Measurements from ENCODE around the gene CACFD1.

CACFD1 gene

DNA sequence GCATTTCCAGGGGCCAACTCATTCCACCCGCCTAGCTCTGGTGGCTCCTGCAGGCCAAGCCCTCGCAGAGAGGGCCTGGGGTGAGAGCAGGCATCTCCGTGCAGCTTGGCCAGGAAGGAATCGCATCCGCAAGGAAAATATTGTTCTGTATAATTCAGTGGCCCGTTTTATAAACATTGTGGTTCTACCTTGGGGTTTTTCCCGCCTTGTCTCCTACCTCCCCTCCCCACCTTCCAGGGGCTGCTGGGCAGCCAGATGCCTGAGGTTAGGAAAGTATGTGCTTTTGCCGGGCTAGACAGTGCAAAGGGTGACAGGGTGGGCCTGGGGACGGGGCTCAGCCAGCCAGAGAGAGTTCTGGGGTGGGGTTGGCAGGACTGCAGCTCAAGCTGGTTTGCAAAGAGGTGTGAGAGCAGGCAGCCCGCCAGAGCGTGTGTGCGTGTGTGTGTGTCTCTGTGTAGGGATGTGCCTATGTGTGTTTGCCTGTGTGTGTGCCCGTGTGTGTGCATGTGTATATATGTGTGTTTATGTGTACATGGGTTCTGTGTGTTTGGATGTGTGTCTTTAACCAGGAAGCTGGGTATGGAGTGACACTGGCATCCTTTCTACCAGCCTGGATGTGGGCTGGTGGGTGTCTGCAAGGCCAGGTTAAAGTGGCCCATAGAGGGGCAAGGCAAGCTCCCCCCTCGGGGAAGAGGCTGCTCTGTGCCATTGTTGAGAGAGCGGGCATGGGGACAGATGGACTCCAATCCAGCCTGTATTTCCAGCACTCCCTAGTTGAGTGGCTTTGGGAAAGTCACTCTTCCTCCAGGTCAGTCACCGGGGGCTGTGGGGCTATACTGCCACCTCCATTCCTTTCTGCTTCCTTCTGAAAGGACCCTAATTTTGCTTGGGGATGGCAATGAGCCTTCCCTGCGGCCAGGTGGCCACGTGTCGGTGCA lies 29.7 kb downstream of the CACFD1 start:
- peaks cover 5% of the 10 kb centered on the region in 2 donors for H3K4me1 ChIP-seq (ENCODE audit: control insufficient read depth in 1 of 2, insufficient read depth in 2 of 2, low read length in 2 of 2)
- no peak overlapping the region for H3K9ac ChIP-seq (ENCODE audit: low read depth in 1 of 2, low read length in 2 of 2)
- H3K4me3 ChIP-seq (ENCODE audit: low read depth in 1 of 2, low read length in 2 of 2) = no peak overlapping the region
- H3K27me3 ChIP-seq (ENCODE audit: control insufficient read depth in 1 of 2, insufficient read depth in 2 of 2, low read length in 2 of 2) = peaks cover 0 to 2% of the 10 kb centered on the region in 2 donors
- no peaks in the 10 kb centered on the region for H3K36me3 ChIP-seq (ENCODE audit: control insufficient read depth in 1 of 2, insufficient read depth in 2 of 2, low read length in 2 of 2)
- H3K27ac ChIP-seq (ENCODE audit: low read depth, low read length) = no peak overlapping the region
- H3K9me3 ChIP-seq (ENCODE audit: control insufficient read depth in 1 of 2, low read length in 2 of 2) = no peaks in the 10 kb centered on the region

DNA sequence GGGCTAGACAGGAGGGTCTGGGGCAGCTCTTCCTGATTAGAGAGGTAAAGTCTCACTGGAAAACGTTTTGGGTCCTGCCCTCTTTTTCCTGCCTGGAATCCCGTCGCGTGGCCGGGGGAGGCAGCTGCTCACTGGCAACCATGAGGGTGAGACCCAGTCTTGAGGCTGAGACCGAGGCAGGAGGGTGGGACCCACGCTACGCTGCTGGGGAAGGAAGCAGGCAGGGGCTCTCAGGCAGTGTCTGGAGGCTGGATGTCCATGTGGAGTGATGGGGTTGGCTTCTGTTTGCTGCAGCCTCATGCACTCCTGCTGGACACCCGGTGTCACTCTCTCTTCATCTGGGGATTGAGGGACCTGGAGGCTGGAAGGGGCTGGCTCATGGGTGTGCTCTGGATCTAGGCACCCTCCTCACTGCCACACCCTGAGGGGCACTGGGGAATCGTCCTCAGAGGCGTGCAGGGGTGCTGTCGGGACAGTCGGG lies 30.5 kb downstream of the CACFD1 start:
- H3K9me3 ChIP-seq (ENCODE audit: control insufficient read depth in 1 of 2, low read length in 2 of 2) = no peaks in the 10 kb centered on the region
- H3K27ac ChIP-seq (ENCODE audit: low read depth, low read length) = no peak overlapping the region
- H3K4me3 ChIP-seq (ENCODE audit: low read depth in 1 of 2, low read length in 2 of 2) = no peak overlapping the region
- H3K9ac ChIP-seq (ENCODE audit: low read depth in 1 of 2, low read length in 2 of 2) = no peak overlapping the region
- H3K27me3 ChIP-seq (ENCODE audit: control insufficient read depth in 1 of 2, insufficient read depth in 2 of 2, low read length in 2 of 2) = peaks cover 0 to 2% of the 10 kb centered on the region in 2 donors
- peaks cover 5% of the 10 kb centered on the region in 2 donors for H3K4me1 ChIP-seq (ENCODE audit: control insufficient read depth in 1 of 2, insufficient read depth in 2 of 2, low read length in 2 of 2)
- no peaks in the 10 kb centered on the region for H3K36me3 ChIP-seq (ENCODE audit: control insufficient read depth in 1 of 2, insufficient read depth in 2 of 2, low read length in 2 of 2)

DNA sequence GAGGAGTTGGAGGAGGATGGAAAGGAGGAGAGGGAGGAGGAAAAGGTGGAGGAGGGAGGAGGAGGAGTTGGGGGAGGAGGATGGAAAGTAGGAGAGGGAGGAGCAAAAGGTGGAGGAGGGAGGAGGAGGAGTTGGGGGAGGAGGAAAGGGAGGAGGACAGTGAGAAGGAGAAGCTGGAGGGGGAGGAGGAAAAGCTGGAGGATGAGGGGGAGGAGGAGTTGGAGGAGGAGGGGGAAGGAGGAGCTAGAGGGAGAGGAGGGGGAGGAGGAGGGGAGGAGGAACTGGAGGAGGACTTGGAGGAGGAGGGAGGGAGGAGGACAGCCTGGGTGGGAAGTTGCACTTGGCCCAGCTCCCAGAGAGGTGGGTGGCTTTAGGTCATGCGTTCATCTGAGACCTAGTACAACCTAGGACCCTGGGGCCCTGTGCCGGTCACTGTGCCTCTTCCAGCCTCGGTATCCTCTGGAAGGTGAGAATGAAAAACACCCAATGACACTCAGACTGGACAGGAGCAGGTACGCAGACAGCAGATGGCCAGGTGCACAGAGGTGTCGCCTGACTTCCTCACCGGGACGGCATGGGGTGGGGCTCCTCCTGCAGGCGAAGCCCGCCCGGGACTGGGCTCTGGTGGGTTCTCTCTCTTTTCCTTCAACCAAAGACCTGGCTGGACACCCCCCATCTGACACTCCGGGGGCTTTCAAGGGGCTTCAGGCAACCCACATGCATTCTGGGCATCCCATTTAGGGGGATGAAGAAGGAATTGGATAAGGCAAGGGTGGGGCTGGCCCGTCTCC lies 31.3 kb downstream of the CACFD1 start:
- Histone ChIP-seq H3K4me1 (ENCODE audit: control insufficient read depth in 1 of 2, insufficient read depth in 2 of 2, low read length in 2 of 2) (peaks cover 1 to 2% of the 10 kb centered on the region in 2 donors), H3K36me3 (ENCODE audit: control insufficient read depth in 1 of 2, insufficient read depth in 2 of 2, low read length in 2 of 2) (no peaks in the 10 kb centered on the region), H3K27me3 (ENCODE audit: control insufficient read depth in 1 of 2, insufficient read depth in 2 of 2, low read length in 2 of 2) (peaks cover 0 to 2% of the 10 kb centered on the region in 2 donors), H3K9ac (ENCODE audit: low read depth in 1 of 2, low read length in 2 of 2) (no peak overlapping the region), H3K4me3 (ENCODE audit: low read depth in 1 of 2, low read length in 2 of 2) (no peak overlapping the region), H3K9me3 (ENCODE audit: control insufficient read depth in 1 of 2, low read length in 2 of 2) (no peaks in the 10 kb centered on the region), H3K27ac (ENCODE audit: low read depth, low read length) (no peak overlapping the region)

DNA sequence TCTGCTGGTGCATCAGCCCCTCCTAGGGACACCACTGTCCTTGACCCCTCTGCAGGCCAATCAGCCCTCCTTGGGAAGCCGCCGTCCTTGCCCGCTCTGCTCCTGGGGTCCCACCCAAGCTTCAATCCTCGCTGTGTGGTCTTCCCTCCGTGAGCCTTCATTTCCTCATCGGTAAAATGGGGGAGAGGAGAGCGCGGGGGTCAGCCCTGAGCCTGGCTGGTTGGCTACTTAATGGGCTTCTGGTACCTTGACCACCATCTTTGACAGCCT lies 31.8 kb downstream of the CACFD1 start:
- Histone ChIP-seq H3K9ac (ENCODE audit: low read depth in 1 of 2, low read length in 2 of 2) (no peak overlapping the region), H3K36me3 (ENCODE audit: control insufficient read depth in 1 of 2, insufficient read depth in 2 of 2, low read length in 2 of 2) (no peaks in the 10 kb centered on the region), H3K9me3 (ENCODE audit: control insufficient read depth in 1 of 2, low read length in 2 of 2) (no peaks in the 10 kb centered on the region), H3K27me3 (ENCODE audit: control insufficient read depth in 1 of 2, insufficient read depth in 2 of 2, low read length in 2 of 2) (peaks cover 0 to 2% of the 10 kb centered on the region in 2 donors), H3K4me3 (ENCODE audit: low read depth in 1 of 2, low read length in 2 of 2) (no peak overlapping the region), H3K27ac (ENCODE audit: low read depth, low read length) (no peak overlapping the region), H3K4me1 (ENCODE audit: control insufficient read depth in 1 of 2, insufficient read depth in 2 of 2, low read length in 2 of 2) (no peaks in the 10 kb centered on the region)

DNA sequence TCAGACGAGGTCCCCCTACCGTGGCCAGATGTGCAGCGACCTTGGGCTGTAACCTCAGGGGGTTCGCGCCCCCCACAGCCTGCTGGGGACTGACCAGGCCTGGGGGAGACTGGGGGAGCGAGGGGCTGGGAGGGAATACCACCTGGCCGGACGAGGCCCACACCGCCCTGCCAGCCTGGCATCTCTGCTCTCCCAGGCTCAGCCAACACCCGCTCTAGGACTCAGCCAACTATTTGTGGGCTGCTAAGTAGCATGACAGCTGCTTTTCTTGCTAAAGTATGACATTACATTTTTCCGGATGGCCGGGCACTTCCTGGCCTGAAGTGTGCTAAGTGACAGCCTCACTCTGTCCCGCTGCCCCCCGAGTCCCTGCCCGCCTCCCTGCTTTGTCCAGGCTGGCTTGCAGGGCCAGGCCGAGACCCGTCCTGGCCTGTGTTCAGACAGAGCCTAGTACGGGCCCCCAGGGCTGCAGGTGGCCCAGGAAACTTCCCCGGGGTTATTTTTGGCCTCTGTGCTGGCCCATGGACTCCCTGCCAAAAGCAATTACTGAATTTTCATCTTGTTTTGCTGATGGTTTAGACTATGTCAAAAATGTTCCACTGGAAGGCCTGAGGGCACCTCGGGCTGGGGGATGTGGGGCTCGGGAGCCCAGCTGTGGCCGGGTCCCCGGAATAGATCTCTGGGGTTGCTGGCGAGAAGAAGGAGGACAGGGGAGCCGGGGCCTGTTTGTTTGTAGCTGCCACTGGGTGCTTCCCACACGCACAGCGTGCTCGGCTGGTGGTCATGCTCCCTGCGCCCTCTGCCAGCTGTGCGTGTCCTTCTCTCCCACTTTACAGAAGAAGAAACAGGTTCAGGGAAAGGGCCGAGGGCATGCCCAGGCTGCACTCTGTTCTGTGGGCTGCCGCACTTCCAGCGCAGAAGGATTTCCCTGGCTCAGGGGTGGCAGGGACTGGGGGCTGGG lies 32.6 kb downstream of the CACFD1 start:
- H3K9me3 ChIP-seq (ENCODE audit: control insufficient read depth in 1 of 2, low read length in 2 of 2) = no peaks in the 10 kb centered on the region
- H3K4me3 ChIP-seq (ENCODE audit: low read depth in 1 of 2, low read length in 2 of 2) = no peak overlapping the region
- no peak overlapping the region for H3K27ac ChIP-seq (ENCODE audit: low read depth, low read length)
- peaks cover 0 to 4% of the 10 kb centered on the region in 2 donors for H3K27me3 ChIP-seq (ENCODE audit: control insufficient read depth in 1 of 2, insufficient read depth in 2 of 2, low read length in 2 of 2)
- no peaks in the 10 kb centered on the region for H3K4me1 ChIP-seq (ENCODE audit: control insufficient read depth in 1 of 2, insufficient read depth in 2 of 2, low read length in 2 of 2)
- H3K9ac ChIP-seq (ENCODE audit: low read depth in 1 of 2, low read length in 2 of 2) = no peak overlapping the region
- H3K36me3 ChIP-seq (ENCODE audit: control insufficient read depth in 1 of 2, insufficient read depth in 2 of 2, low read length in 2 of 2) = no peaks in the 10 kb centered on the region

DNA sequence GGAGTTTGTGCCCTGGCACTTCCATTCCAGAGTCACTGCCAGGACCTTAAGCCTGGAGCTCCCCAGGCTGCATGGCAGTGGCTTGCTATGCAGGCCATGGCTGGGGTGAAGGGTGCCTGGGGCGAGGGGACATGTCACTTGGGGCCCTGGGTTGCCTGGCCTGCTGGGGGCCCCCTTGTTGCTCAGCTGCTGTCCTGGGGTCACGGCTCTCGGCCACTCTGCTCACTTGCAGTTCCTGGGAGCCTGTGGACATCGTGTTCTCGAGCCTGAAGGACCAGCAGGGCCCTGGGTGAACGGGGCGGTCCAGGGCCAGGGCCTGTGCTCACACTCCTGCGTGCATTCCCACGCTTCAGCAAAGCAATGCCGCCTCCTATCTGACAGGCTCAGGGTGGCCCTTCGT lies 33.6 kb downstream of the CACFD1 start:
- H3K27me3 ChIP-seq (ENCODE audit: control insufficient read depth in 1 of 2, insufficient read depth in 2 of 2, low read length in 2 of 2) = peaks cover 0 to 8% of the 10 kb centered on the region in 2 donors
- H3K4me3 ChIP-seq (ENCODE audit: low read depth in 1 of 2, low read length in 2 of 2) = no peak overlapping the region
- H3K4me1 ChIP-seq (ENCODE audit: control insufficient read depth in 1 of 2, insufficient read depth in 2 of 2, low read length in 2 of 2) = peaks cover 0 to 4% of the 10 kb centered on the region in 2 donors
- H3K9me3 ChIP-seq (ENCODE audit: control insufficient read depth in 1 of 2, low read length in 2 of 2) = no peaks in the 10 kb centered on the region
- H3K36me3 ChIP-seq (ENCODE audit: control insufficient read depth in 1 of 2, insufficient read depth in 2 of 2, low read length in 2 of 2) = no peaks in the 10 kb centered on the region
- no peak overlapping the region for H3K9ac ChIP-seq (ENCODE audit: low read depth in 1 of 2, low read length in 2 of 2)
- H3K27ac ChIP-seq (ENCODE audit: low read depth, low read length) = no peak overlapping the region

DNA sequence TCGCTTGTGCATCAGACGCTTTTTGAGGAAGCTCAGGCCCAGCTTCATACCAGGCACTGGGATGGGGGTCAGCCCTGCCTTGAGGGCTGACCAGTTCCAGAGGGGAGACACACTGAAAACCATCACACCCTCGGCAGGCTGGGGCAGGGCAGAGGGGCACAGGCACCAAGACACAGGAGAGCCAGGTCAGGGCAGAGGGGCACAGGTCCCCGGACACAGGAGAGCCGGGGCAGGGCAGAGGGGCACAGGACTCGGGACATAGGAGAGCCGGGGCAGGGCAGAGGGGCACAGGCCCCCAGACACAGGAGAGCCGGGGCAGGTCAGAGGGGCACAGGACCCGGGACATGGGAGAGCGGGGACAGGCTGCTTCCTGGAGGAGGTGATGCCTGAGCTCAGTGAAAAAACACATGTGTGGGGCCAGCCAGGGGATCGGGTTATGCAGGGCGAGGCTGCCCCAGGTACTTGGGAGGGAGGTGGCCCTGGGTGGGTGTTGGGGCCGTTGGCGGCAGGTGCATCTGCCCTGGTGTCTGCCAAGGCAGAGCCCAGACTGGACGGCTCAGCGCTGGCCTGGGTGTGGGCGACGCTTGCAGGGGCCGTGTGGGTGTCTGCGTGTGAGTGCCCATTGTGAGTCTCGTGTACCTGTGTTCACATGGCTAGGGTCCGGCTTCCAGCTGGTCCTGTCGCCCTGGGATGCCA lies 34.2 kb downstream of the CACFD1 start:
- peaks cover 0 to 10% of the 10 kb centered on the region in 2 donors for H3K4me1 ChIP-seq (ENCODE audit: control insufficient read depth in 1 of 2, insufficient read depth in 2 of 2, low read length in 2 of 2)
- H3K27ac ChIP-seq (ENCODE audit: low read depth, low read length) = no peak overlapping the region

DNA sequence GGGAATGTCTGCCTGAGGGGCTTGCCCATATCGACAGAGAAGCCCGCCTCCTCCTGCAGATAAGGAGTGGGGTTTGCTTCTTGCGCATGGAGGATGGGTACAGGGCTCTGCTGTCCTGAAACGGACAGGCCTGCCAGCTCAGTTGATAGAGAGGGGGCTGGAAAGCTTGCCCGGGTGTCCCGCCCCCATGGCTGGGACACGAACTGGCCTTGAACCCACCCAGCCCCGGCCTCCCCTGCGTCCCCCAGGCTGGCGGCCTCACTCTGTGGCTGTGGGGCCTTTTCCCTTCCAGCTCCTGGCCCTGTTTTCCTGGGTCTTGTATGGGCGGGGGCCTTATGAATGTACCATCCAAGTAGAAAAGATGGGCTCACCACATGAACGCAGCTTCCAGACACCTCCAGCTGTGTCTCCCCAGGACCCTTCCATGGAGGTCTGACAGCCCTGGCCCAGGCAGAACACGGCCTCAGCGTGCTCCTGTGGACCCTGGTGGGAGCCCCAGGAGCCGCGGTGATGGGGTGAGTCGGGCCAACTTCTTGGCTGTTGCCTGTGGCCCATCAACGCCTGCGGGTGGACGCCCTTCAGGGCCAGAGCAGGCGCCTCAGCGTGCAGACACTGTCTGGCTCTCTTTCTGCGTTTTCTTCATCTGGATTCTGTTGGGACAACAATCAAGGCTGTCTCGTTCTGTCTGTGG lies 35.0 kb downstream of the CACFD1 start:
- Histone ChIP-seq H3K9ac (ENCODE audit: low read depth in 1 of 2, low read length in 2 of 2) (no peak overlapping the region), H3K27ac (ENCODE audit: low read depth, low read length) (no peak overlapping the region), H3K27me3 (ENCODE audit: control insufficient read depth in 1 of 2, insufficient read depth in 2 of 2, low read length in 2 of 2) (peaks cover 0 to 13% of the 10 kb centered on the region in 2 donors), H3K9me3 (ENCODE audit: control insufficient read depth in 1 of 2, low read length in 2 of 2) (no peaks in the 10 kb centered on the region), H3K4me3 (ENCODE audit: low read depth in 1 of 2, low read length in 2 of 2) (no peak overlapping the region), H3K36me3 (ENCODE audit: control insufficient read depth in 1 of 2, insufficient read depth in 2 of 2, low read length in 2 of 2) (no peaks in the 10 kb centered on the region), H3K4me1 (ENCODE audit: control insufficient read depth in 1 of 2, insufficient read depth in 2 of 2, low read length in 2 of 2) (peaks cover 0 to 10% of the 10 kb centered on the region in 2 donors)

More for the DNA sequence above, 34.2 kb downstream of the CACFD1 start:
- H3K9ac ChIP-seq (ENCODE audit: low read depth in 1 of 2, low read length in 2 of 2) = no peak overlapping the region
- no peaks in the 10 kb centered on the region for H3K9me3 ChIP-seq (ENCODE audit: control insufficient read depth in 1 of 2, low read length in 2 of 2)
- H3K27me3 ChIP-seq (ENCODE audit: control insufficient read depth in 1 of 2, insufficient read depth in 2 of 2, low read length in 2 of 2) = peaks cover 0 to 13% of the 10 kb centered on the region in 2 donors
- no peaks in the 10 kb centered on the region for H3K36me3 ChIP-seq (ENCODE audit: control insufficient read depth in 1 of 2, insufficient read depth in 2 of 2, low read length in 2 of 2)
- no peak overlapping the region for H3K4me3 ChIP-seq (ENCODE audit: low read depth in 1 of 2, low read length in 2 of 2)
